PFSK-1 (cell line): ENCODE measurements around the gene CHTOP.

Experiments used
- FOXP2 ChIP-seq: optimal IDR thresholded peaks from 2 replicates; pipeline ENCODE3; 2011; ENCODE audit warnings: borderline replicate concordance, control low read depth, inconsistent platforms; ENCODE audit not compliant: insufficient read depth; ENCODE audit errors: extremely low read length, extremely low read depth
- POLR2AphosphoS5 ChIP-seq: IDR thresholded peaks from 2 replicates; pipeline ENCODE4 v1.6.1; 2012; ENCODE audit warnings: low read depth, mild to moderate bottlenecking, control low read depth, low read length, moderate library complexity
- REST ChIP-seq, 2 experiments: IDR thresholded peaks; 2 replicates each; pipeline versions ENCODE4 v1.6.1 to v1.8.0; 2011 to 2012; ENCODE audit warnings: low read depth in 2 of 2, low read length in 2 of 2, control low read depth in 1 of 2, inconsistent platforms in 1 of 2, mild to moderate bottlenecking in 1 of 2, moderate library complexity in 1 of 2; ENCODE audit not compliant: insufficient read depth in 1 of 2
- SIN3A ChIP-seq: IDR thresholded peaks from 2 replicates; pipeline ENCODE4 v1.6.1; 2012; ENCODE audit warnings: mild to moderate bottlenecking, low read length, moderate library complexity, borderline replicate concordance; ENCODE audit not compliant: insufficient read depth
- TAF1 ChIP-seq: IDR thresholded peaks from 2 replicates; pipeline ENCODE4 v1.6.1; 2012; ENCODE audit warnings: low read length, control low read depth, borderline replicate concordance; ENCODE audit not compliant: insufficient read depth

- TF ChIP-seq SIN3A, result no peak
- no peak for TF ChIP-seq REST (IDR thresholded peaks at IDR 0.05; ENCODE audit: insufficient read depth in 1 of 2, low read depth in 2 of 2, low read length in 2 of 2)
- TF ChIP-seq POLR2AphosphoS5, result no peak
- TF ChIP-seq TAF1, result no peak
- no peak for TF ChIP-seq FOXP2
Observed at GRCh38 chr1:153643816-153644215, 9.9 kb downstream of the CHTOP start.
